ENCODE results near the gene FOXP1.

GRCh38 chr3:71488391-71488809, 95.1 kb downstream of the FOXP1 start:
- no peak for TF ChIP-seq POLR2A (IDR thresholded peaks at IDR 0.05)
- no peak for TF ChIP-seq CTCF (IDR thresholded peaks at IDR 0.05)
